GM04503 (cell line): Measurements from ENCODE around the gene SLC38A8.

Experiments
- DNase-seq: peaks from one replicate; pipeline ENCODE4 v3.0.0-alpha.2; 2012; ENCODE audit warnings: low read depth

The SLC38A8 gene

GRCh38 chr16:83969771-83970429, 72.7 kb downstream of the SLC38A8 start:
- no peak for DNase-seq

GRCh38 chr16:83968891-83969649, 73.5 kb downstream of the SLC38A8 start:
- no peak for DNase-seq

- DNase-seq: no peak
These were observed 74.2 kb downstream of the SLC38A8 start for GRCh38 chr16:83968306-83968851.

- DNase-seq: no peak
These were observed 74.7 kb downstream of the SLC38A8 start, which contains the start of gene NECAB2 for GRCh38 chr16:83967838-83968305. TSS of gene NECAB2 (plus strand) at chr16:83968244. CDS start at chr16:83968649, 405 bp downstream.

DNA sequence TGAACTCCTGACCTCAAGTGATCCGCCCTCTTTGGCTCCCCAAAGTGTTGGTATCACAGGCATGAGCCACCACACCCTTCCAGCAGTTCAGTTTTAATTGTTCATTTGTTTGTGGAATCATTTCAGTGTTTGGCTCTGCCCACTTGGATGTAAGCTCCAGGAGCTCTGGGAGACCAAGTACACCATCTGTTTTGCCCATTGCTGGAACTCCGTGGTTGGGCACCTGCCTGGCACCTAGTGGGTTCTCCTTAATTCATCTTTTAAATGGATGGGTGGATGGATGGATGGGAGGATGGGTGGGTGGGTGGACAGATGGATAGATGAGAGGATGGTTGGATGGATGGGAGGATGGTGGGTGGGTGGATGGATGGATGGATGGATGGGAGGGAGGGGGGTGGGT, 75.5 kb downstream of the SLC38A8 start:
- no peak for DNase-seq

DNA sequence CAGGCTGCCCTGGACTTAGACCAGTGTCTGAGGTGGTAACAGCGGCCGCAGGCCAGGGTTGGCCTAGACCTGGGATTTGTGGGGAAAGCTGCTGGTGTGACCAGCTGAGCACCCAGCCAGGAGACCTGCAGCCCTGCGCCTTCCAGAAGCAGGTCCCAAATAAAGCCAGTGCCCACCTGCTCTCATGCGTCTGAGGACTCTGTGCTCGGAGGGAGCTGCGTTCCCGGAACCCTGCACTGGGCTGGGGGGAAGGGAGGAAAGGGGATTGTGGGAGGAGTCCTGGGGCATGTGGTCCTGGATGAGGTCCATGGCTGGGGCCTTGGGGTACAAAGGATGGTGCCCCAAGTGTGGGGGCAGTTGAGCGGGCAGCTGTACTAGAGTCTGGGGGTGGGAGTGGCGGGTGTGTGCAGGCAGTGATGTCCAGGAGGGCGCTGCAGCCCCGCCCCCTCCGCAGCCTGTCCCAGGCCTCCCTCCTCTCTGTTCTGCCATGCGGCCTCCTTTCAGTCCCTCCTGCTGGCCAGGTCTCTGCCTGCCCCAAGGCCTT, 76.4 kb downstream of the SLC38A8 start:
- DNase-seq: no peak

- no peak for DNase-seq
These were observed 77.0 kb downstream of the SLC38A8 start for GRCh38 chr16:83965444-83966152.

DNA sequence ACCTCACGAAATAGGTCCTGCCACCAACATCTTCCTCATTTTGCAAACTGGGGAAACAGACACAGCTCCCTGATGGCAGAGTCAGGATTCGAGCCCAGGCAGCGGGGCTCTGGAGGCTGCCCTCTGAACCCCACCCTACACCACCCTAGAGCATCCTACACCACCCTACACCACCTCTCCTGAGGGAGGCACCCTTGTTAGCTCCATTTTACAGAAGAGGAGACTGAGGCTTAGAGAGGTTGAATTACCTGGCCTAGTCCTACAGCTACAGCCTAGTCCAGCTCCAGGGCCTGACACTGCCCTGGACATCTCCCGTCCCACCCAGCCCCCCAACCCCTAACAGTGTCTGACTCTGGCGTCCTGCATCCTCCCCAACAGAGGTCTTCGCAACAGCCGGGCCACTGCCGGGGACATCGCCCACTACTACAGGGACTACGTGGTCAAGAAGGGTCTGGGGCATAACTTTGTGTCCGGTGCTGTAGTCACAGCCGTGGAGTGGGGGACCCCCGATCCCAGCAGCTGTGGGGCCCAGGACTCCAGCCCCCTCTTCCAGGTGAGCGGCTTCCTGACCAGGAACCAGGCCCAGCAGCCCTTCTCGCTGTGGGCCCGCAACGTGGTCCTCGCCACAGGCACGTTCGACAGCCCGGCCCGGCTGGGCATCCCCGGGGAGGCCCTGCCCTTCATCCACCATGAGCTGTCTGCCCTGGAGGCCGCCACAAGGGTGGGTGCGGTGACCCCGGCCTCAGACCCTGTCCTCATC, 77.7 kb downstream of the SLC38A8 start:
- DNase-seq: no peak

- DNase-seq: no peak
These were observed 79.1 kb downstream of the SLC38A8 start for GRCh38 chr16:83963277-83964119.

GRCh38 chr16:83961591-83961990, 81.0 kb downstream of the SLC38A8 start:
- DNase-seq: no peak

DNA sequence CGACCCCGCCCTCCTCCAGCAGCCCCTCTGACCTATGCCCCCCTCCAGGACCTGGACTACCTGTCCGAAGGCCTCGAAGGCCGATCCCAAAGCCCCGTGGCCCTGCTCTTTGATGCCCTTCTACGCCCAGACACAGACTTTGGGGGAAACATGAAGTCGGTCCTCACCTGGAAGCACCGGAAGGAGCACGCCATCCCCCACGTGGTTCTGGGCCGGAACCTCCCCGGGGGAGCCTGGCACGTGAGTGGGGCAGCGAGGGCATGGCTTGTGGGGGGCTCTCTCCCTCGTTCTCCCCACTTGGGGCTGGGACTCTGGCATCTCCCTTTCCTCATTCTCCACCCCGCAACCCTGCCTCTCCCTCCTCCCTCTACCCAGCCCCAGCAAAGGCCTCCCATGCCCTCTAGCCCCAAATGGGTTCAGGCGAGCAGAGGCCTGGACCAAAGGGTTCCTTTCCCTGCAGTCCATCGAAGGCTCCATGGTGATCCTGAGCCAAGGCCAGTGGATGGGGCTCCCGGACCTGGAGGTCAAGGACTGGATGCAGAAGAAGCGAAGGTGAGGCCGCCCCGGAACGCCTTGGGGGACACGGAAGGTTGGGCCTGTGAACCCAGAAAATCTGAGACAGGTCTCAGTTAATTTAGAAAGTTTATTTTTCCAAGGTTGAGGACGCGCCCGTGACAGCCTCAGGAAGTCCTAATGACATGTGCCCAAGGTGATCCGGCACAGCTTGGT, 81.9 kb downstream of the SLC38A8 start:
- no peak for DNase-seq
